DMS 273 treated with DMSO at 0.1 percent for 48 hours (cell line): ENCODE data around the gene TMEM131.
"Not testable (repeated sequence)": the region's sequence is repeated elsewhere in the genome, so short reads cannot be mapped to it uniquely, and the experiment has no call there.

Source experiments
- DNase-seq: peaks from one replicate; lab custom pipeline; 2025; lab: John Stamatoyannopoulos, UW

Gene TMEM131

GRCh38 chr2:97953853-97954252 lies 41.9 kb downstream of the TMEM131 start:
- no peak for DNase-seq

GRCh38 chr2:97952357-97952756 lies 43.4 kb downstream of the TMEM131 start:
- DNase-seq = no peak

- no peak for DNase-seq
These were observed 44.5 kb downstream of the TMEM131 start for GRCh38 chr2:97951155-97951680.

- no peak for DNase-seq
These were observed 45.2 kb downstream of the TMEM131 start for GRCh38 chr2:97950329-97951154.

GRCh38 chr2:97948926-97949325 lies 46.8 kb downstream of the TMEM131 start:
- DNase-seq = no peak

GRCh38 chr2:97945791-97946190 lies 50.0 kb downstream of the TMEM131 start:
- DNase-seq = no peak

GRCh38 chr2:97936881-97937280 lies 58.9 kb downstream of the TMEM131 start:
- DNase-seq = no peak

- peak; percentile 45 for DNase-seq
These were observed 59.5 kb downstream of the TMEM131 start for GRCh38 chr2:97936199-97936598.

- no peak for DNase-seq
These were observed 60.0 kb downstream of the TMEM131 start for GRCh38 chr2:97935719-97936161.

GRCh38 chr2:97932975-97933662 lies 62.6 kb downstream of the TMEM131 start:
- DNase-seq = no peak

GRCh38 chr2:97931858-97932225 lies 63.9 kb downstream of the TMEM131 start:
- DNase-seq = no peak

GRCh38 chr2:97931118-97931857 lies 64.5 kb downstream of the TMEM131 start:
- DNase-seq = no peak

GRCh38 chr2:97928591-97928990 lies 67.2 kb downstream of the TMEM131 start:
- DNase-seq = peak; percentile 10

- DNase-seq = no peak
These were observed 68.8 kb downstream of the TMEM131 start for GRCh38 chr2:97926946-97927345.

- no peak for DNase-seq
These were observed 71.6 kb downstream of the TMEM131 start for GRCh38 chr2:97924194-97924593.

GRCh38 chr2:97919858-97920257 lies 75.9 kb downstream of the TMEM131 start:
- DNase-seq = no peak

- DNase-seq = no peak
These were observed 76.9 kb downstream of the TMEM131 start for GRCh38 chr2:97918818-97919217.

GRCh38 chr2:97917668-97918067 lies 78.1 kb downstream of the TMEM131 start:
- DNase-seq = not testable (repeated sequence)

GRCh38 chr2:97914691-97915213 lies 81.0 kb downstream of the TMEM131 start:
- DNase-seq = no peak

GRCh38 chr2:97913846-97914245 lies 81.9 kb downstream of the TMEM131 start:
- DNase-seq = no peak

- no peak for DNase-seq
These were observed 83.7 kb downstream of the TMEM131 start for GRCh38 chr2:97911922-97912575.
